Kidney epithelial cell (primary cell): ENCODE measurements around the gene ARL5A. TPM values are rescaled to one million over a fixed set of nuclear protein-coding genes. Genes with fewer than 3 reads are reported as not detected.
A peak's percentile ranks its signal among the peaks of the same experiment; 100 is the strongest.
"Not testable (repeated sequence)": the region's sequence is repeated elsewhere in the genome, so short reads cannot be mapped to it uniquely, and the experiment has no call there.

Experiments
- DNase-seq: peaks from one replicate; pipeline ENCODE4 v3.0.0-alpha.2; 2010; ENCODE audit warnings: low read depth
- H3K27me3 ChIP-seq: 2 replicates; pipeline ENCODE4 v1.6.0; 2011; ENCODE audit warnings: low read length; ENCODE audit not compliant: control insufficient read depth, insufficient read depth
- H3K36me3 ChIP-seq: 2 replicates; pipeline ENCODE4 v1.5.1; 2011; ENCODE audit warnings: low read length; ENCODE audit not compliant: control insufficient read depth, insufficient read depth
- H3K4me3 ChIP-seq: 2 replicates; pipeline ENCODE4 v1.5.1; 2011; ENCODE audit warnings: low read depth, mild to moderate bottlenecking, control low read depth, low read length
- total RNA-seq: library from RNA; depleted of rRNA; stranded (reverse); fragments of >200 nt; gene quantifications from 2 replicates; pipeline ENCODE4 v1.2.3, GENCODE V29; 2015
- TF ChIP-seq, protein P1 (sequence below): IDR thresholded peaks from 2 replicates; pipeline ENCODE4 v1.5.1; 2011; ENCODE audit warnings: mild to moderate bottlenecking, moderate library complexity, low read length, control low read depth, inconsistent platforms; ENCODE audit not compliant: insufficient read depth, poor library complexity, severe bottlenecking

The ARL5A gene, protein sequence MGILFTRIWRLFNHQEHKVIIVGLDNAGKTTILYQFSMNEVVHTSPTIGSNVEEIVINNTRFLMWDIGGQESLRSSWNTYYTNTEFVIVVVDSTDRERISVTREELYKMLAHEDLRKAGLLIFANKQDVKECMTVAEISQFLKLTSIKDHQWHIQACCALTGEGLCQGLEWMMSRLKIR
- 44.6 and 50.4 TPM in 2 replicates for total RNA-seq

DNA sequence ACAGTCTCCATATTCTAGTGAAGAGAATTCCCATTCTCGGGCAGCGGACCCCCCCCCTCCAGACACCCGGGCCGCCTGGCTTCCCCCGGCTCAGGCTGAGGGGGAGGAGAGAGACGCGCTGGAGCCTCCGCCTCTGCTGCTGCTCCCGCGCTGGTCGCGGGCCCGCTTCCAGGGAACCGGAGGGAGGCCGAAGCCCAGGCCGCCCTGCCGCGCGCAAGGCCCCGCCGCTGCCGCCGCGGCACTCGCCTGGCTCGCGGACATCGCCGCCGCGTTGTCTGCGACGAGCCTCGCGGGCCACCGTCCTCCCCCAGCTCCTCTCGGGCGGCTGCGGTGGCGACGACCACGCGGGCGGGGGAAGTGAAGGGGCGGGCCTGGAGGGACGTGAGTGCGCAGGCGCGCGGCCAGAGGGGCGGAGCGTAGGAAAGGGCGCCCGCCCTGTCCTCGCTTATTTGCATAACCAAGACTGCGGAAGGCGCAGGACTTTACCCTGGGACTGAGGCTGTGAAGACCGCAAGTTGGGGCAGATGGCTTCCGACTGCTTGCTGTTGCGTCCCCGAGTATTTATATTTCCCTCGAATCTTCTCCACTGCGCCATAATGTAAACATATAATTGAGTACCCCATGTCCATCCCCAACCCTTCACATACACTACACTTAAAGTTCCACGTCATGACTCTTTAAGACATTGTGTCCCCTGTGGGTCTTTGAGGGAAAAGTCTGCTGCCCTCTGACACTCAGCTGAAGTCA lies at the start of gene ARL5A:
TSS of gene ARL5A (minus strand) at position 279 of the 747 bp plus-strand sequence. CDS start at position 34, 245 bp downstream.
- Histone ChIP-seq H3K27me3 (no peaks in the 10 kb centered on the region), H3K4me3 (peak within 1 kb of the TSS; percentile 83), H3K36me3 (no peaks in the 10 kb centered on the region)
- DNase-seq = peak; percentile 72
- TF ChIP-seq, protein P1, sequence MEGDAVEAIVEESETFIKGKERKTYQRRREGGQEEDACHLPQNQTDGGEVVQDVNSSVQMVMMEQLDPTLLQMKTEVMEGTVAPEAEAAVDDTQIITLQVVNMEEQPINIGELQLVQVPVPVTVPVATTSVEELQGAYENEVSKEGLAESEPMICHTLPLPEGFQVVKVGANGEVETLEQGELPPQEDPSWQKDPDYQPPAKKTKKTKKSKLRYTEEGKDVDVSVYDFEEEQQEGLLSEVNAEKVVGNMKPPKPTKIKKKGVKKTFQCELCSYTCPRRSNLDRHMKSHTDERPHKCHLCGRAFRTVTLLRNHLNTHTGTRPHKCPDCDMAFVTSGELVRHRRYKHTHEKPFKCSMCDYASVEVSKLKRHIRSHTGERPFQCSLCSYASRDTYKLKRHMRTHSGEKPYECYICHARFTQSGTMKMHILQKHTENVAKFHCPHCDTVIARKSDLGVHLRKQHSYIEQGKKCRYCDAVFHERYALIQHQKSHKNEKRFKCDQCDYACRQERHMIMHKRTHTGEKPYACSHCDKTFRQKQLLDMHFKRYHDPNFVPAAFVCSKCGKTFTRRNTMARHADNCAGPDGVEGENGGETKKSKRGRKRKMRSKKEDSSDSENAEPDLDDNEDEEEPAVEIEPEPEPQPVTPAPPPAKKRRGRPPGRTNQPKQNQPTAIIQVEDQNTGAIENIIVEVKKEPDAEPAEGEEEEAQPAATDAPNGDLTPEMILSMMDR = no peak

DNA sequence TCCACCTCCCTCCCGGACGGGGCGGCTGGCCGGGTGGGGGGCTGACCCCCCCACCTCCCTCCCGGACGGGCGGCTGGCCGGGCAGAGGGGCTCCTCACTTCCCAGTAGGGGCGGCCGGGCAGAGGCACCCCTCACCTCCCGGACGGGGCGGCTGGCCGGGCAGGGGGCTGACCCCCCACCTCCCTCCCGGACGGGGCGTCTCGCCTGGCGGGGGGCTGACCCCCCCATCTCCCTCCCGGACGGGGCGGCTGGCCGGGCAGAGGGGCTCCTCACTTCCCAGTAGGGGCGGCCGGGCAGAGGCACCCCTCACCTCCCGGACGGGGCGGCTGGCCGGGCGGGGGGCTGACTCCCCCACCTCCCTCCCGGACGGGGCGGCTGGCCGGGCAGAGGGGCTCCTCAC lies 47.4 kb upstream of the ARL5A start:
- DNase-seq, H3K4me3 ChIP-seq, H3K27me3 ChIP-seq, H3K36me3 ChIP-seq: not testable (repeated sequence)

GRCh38 chr2:151872463-151872862 lies 44.2 kb upstream of the ARL5A start:
- DNase-seq = no peak
- Histone ChIP-seq H3K36me3 (no peaks in the 10 kb centered on the region), H3K27me3 (no peaks in the 10 kb centered on the region), H3K4me3 (no peak overlapping the region)
- TF ChIP-seq, protein P1 = no peak

GRCh38 chr2:151869291-151869690 lies 41.1 kb upstream of the ARL5A start:
- TF ChIP-seq, protein P1 = no peak
- DNase-seq = no peak
- Histone ChIP-seq H3K36me3 (no peaks in the 10 kb centered on the region), H3K27me3 (no peaks in the 10 kb centered on the region), H3K4me3 (no peak overlapping the region)

DNA sequence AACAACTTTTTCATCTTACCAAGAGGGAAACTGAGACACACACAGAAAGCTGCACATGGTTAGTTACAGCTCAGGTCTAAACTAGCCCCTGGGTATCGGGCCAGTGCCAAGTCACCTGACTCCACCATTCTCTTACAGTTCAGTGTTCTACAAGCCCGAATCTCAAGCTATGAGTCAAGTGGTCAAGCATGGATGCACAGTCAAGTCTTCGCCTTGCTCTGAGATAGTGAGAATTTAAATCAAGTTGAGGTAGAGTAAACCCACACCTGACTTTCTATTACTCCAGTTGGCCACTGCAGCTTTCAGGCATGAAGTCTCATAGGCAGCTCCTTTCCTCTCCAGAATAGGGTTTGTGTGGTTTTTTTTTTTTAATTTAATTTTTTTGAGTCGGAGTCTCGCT lies 34.5 kb upstream of the ARL5A start:
- Histone ChIP-seq H3K36me3 (no peaks in the 10 kb centered on the region), H3K4me3 (no peak overlapping the region), H3K27me3 (no peaks in the 10 kb centered on the region)
- peak; percentile 76 for DNase-seq
- TF ChIP-seq, protein P1 = no peak

DNA sequence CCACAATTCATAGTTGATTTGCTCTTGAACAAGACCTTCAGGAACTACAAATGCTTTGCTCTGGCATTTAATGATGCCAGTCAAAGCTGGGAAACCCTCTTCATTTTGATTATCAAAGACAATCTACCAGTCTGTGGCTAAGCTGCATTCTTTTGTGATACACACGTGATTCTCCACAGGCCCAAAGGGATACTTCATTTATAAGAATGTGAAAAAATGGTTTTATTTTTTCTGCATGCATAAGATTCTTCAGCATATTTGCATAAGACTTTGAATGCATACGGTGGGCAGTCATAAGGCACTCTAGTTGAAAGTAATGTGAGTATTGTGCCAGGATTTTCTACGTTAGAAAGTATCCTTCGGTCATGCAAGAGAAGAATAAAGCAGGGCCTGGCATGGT lies 33.0 kb upstream of the ARL5A start:
- peak; percentile 25 for DNase-seq
- Histone ChIP-seq H3K4me3 (no peak overlapping the region), H3K27me3 (no peaks in the 10 kb centered on the region), H3K36me3 (no peaks in the 10 kb centered on the region)
- TF ChIP-seq, protein P1 = no peak
